CD14-positive monocyte (primary cell): ENCODE data around the gene GGT5. TPM values are rescaled to one million over a fixed set of nuclear protein-coding genes. Genes with fewer than 3 reads are reported as not detected.
A peak's percentile ranks its signal among the peaks of the same experiment; 100 is the strongest.

Experiments used
- DNase-seq, 3 donors: peaks; one replicate each; pipeline ENCODE4 v3.0.0-alpha.2; 2011 to 2022
- H2AFZ ChIP-seq: 2 replicates; pipeline ENCODE4 v1.6.0; 2012; ENCODE audit warnings: mild to moderate bottlenecking, low read depth, low read length, inconsistent platforms; ENCODE audit not compliant: insufficient read depth, poor library complexity, severe bottlenecking
- H3K27ac ChIP-seq, 2 donors: 1 replicate in 1 of 2; 2 replicates in 1 of 2; pipeline ENCODE4 v1.5.1; 2012 to 2013; ENCODE audit warnings: low read length in 2 of 2, control low read depth in 1 of 2, inconsistent platforms in 1 of 2, low read depth in 1 of 2, mild to moderate bottlenecking in 1 of 2
- H3K27me3 ChIP-seq, 2 donors: one replicate each; pipeline versions ENCODE4 v1.6.0 to v1.6.1; 2011 to 2013; ENCODE audit warnings: low read length in 2 of 2; ENCODE audit not compliant: control insufficient read depth in 2 of 2, insufficient read depth in 2 of 2
- H3K36me3 ChIP-seq, 2 donors: replicated peaks in 1 of 2; 1 replicate in 1 of 2; 2 replicates in 1 of 2; pipeline versions ENCODE4 v1.5.1 to v1.6.1; 2012 to 2013; ENCODE audit warnings: low read length in 2 of 2, control low read depth in 1 of 2, inconsistent platforms in 1 of 2, mild to moderate bottlenecking in 1 of 2; ENCODE audit not compliant: insufficient read depth in 2 of 2, control insufficient read depth in 1 of 2
- H3K4me1 ChIP-seq, 2 donors: 1 replicate in 1 of 2; 2 replicates in 1 of 2; pipeline versions ENCODE4 v1.5.1 to v1.6.1; 2012 to 2013; ENCODE audit warnings: low read length in 2 of 2, control low read depth in 1 of 2, inconsistent platforms in 1 of 2, mild to moderate bottlenecking in 1 of 2, moderate library complexity in 1 of 2; ENCODE audit not compliant: insufficient read depth in 2 of 2, control insufficient read depth in 1 of 2
- H3K4me2 ChIP-seq: replicated peaks from 2 replicates; pipeline ENCODE3; 2012; ENCODE audit warnings: low read length, moderate library complexity, mild to moderate bottlenecking; ENCODE audit not compliant: poor library complexity, severe bottlenecking; ENCODE audit errors: extremely low read depth
- H3K4me3 ChIP-seq, 3 experiments: fragments of 200-600 bp in 1 of 3; sonication (generic) in 1 of 3; replicated peaks in 1 of 3; 1 replicate in 2 of 3; 2 replicates in 1 of 3; pipeline ENCODE4 v1.5.1; 2011 to 2013; ENCODE audit warnings: low read length in 3 of 3, mild to moderate bottlenecking in 3 of 3, control low read depth in 2 of 3, low read depth in 2 of 3, inconsistent platforms in 1 of 3, moderate library complexity in 1 of 3
- H3K79me2 ChIP-seq: 2 replicates; pipeline ENCODE4 v1.6.0; 2012; ENCODE audit warnings: mild to moderate bottlenecking, control low read depth, inconsistent platforms, low read length, moderate library complexity; ENCODE audit not compliant: insufficient read depth
- H3K9ac ChIP-seq: 2 replicates; pipeline ENCODE4 v1.6.0; 2017; ENCODE audit warnings: low read length, mild to moderate bottlenecking; ENCODE audit not compliant: insufficient read depth, poor library complexity, severe bottlenecking
- H3K9me3 ChIP-seq, 2 donors: replicated peaks in 1 of 2; 1 replicate in 1 of 2; 2 replicates in 1 of 2; pipeline versions ENCODE4 v1.5.1 to v1.6.1; 2012 to 2013; ENCODE audit warnings: low read length in 2 of 2, control low read depth in 1 of 2; ENCODE audit not compliant: control insufficient read depth in 1 of 2, insufficient read depth in 1 of 2
- H4K20me1 ChIP-seq: 2 replicates; pipeline ENCODE4 v1.6.0; 2012; ENCODE audit warnings: mild to moderate bottlenecking, low read length, control low read depth, moderate library complexity; ENCODE audit not compliant: insufficient read depth
- H3K27ac Mint-ChIP-seq, 7 donors: one replicate each; pipeline ENCODE4 v1.8.0; 2020; ENCODE audit warnings: mild to moderate bottlenecking in 7 of 7, mixed read lengths in 7 of 7, moderate library complexity in 6 of 7, inconsistent platforms in 2 of 7
- H3K27me3 Mint-ChIP-seq, 3 donors: one replicate each; pipeline ENCODE4 v1.8.0; 2021 to 2022; ENCODE audit warnings: low read depth in 3 of 3, mild to moderate bottlenecking in 3 of 3, mixed read lengths in 3 of 3, moderate library complexity in 3 of 3, inconsistent platforms in 1 of 3
- H3K36me3 Mint-ChIP-seq, 2 donors: one replicate each; pipeline ENCODE4 v1.8.0; 2020; ENCODE audit warnings: mixed read lengths in 2 of 2, inconsistent platforms in 1 of 2, mild to moderate bottlenecking in 1 of 2
- H3K4me1 Mint-ChIP-seq: one replicate; pipeline ENCODE4 v1.8.0; 2020; ENCODE audit warnings: mild to moderate bottlenecking, mixed read lengths
- H3K4me3 Mint-ChIP-seq, 2 donors: one replicate each; pipeline ENCODE4 v1.8.0; 2020; ENCODE audit warnings: mild to moderate bottlenecking in 2 of 2, mixed read lengths in 2 of 2, moderate library complexity in 1 of 2
- H3K9me3 Mint-ChIP-seq, 7 donors: one replicate each; pipeline ENCODE4 v1.8.0; 2020 to 2022; ENCODE audit warnings: mixed read lengths in 7 of 7, mild to moderate bottlenecking in 6 of 7, moderate library complexity in 6 of 7, inconsistent platforms in 2 of 7
- WGBS: methylation state at CpG from one replicate; pipeline ENCODE4 v1.1.5; 2013; ENCODE audit warnings: missing lambda C conversion rate; ENCODE audit not compliant: insufficient coverage; 5-methylcytosine and 5-hydroxymethylcytosine counted together
- intact Hi-C, 2 donors: fragments of 100-400 bp; cut with micrococcal nuclease; formaldehyde crosslinking; loops; one replicate each; pipeline versions ENCODE4 v1.15.0 to v1.15.1; 2023
- polyA plus RNA-seq, 3 donors: library from polyadenylated mRNA; depleted of rRNA in 1 of 3; unstranded in 2 of 3; stranded (reverse) in 1 of 3; fragments of 300-500 nt in 2 of 3; fragments of >200 nt in 1 of 3; fragmentation: Illumina TruSeq in 2 of 3; gene quantifications; 1 replicate in 2 of 3; 2 replicates in 1 of 3; pipeline ENCODE4 v1.2.3, GENCODE V29; 2012 to 2021
- TF ChIP-seq, protein P1 (sequence below): fragments of 200-600 bp; IDR thresholded peaks from one replicate; pipeline ENCODE4 v1.8.0; 2022; ENCODE audit warnings: antibody characterized with exemption, mild to moderate bottlenecking

Gene GGT5
- polyA plus RNA-seq, 3 donors = 0.26 to 0.41 TPM; not detected in 1

DNA sequence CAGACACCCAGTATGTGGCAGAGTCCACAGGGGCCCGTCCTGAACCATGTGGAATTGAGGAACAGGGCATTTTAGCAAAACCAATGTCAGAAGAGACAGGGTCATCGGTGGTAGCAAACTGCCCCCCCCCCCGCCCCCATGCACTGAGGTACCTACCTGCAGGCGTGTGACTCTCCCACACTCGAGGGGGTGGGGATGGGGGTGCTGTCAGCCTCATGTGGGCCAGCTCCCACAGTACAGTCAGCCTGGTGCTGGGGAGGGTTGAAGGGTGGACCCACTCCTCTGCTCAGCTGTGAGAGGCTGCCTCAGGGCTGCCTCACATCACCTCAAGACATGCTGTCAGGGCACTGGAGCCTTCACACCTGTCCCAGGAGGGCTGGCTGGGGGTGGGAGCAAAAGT is 74.2 kb downstream of the GGT5 start:
- Mint-ChIP-seq H3K27me3 (no peaks in the 10 kb centered on the region), H3K4me3 (no peak overlapping the region), H3K4me1 (no peaks in the 10 kb centered on the region), H3K36me3 (peaks cover 39 to 69% of the 10 kb centered on the region in 2 donors), H3K9me3 (no peaks in the 10 kb centered on the region), H3K27ac (peak overlapping the region in 1 of 7 donors; percentile 68)
- WGBS = 90% methylated on average over 2 of the region's 5 CpGs
- H4K20me1 ChIP-seq = peaks cover 13% of the 10 kb centered on the region
- no peaks in the 10 kb centered on the region for H3K9me3 ChIP-seq
- no peak overlapping the region for H3K9ac ChIP-seq
- no peaks in the 10 kb centered on the region for H3K27me3 ChIP-seq
- no peak for DNase-seq
- no peak overlapping the region for H3K27ac ChIP-seq
- H3K79me2 ChIP-seq = no peaks in the 10 kb centered on the region
- no peak overlapping the region for H3K4me2 ChIP-seq
- TF ChIP-seq, protein P1, sequence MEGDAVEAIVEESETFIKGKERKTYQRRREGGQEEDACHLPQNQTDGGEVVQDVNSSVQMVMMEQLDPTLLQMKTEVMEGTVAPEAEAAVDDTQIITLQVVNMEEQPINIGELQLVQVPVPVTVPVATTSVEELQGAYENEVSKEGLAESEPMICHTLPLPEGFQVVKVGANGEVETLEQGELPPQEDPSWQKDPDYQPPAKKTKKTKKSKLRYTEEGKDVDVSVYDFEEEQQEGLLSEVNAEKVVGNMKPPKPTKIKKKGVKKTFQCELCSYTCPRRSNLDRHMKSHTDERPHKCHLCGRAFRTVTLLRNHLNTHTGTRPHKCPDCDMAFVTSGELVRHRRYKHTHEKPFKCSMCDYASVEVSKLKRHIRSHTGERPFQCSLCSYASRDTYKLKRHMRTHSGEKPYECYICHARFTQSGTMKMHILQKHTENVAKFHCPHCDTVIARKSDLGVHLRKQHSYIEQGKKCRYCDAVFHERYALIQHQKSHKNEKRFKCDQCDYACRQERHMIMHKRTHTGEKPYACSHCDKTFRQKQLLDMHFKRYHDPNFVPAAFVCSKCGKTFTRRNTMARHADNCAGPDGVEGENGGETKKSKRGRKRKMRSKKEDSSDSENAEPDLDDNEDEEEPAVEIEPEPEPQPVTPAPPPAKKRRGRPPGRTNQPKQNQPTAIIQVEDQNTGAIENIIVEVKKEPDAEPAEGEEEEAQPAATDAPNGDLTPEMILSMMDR = no peak
- no peak overlapping the region for H3K4me3 ChIP-seq
- H3K36me3 ChIP-seq = peaks cover 86 to 91% of the 10 kb centered on the region in 2 donors
- no peaks in the 10 kb centered on the region for H3K4me1 ChIP-seq
- intact Hi-C loops = loop anchor here in 1 of 2 donors (10.0 kb wide), 1 partner anchor 186 kb away; the partner anchor contains the start of gene GSTT2
- H2AFZ ChIP-seq = no peak overlapping the region

DNA sequence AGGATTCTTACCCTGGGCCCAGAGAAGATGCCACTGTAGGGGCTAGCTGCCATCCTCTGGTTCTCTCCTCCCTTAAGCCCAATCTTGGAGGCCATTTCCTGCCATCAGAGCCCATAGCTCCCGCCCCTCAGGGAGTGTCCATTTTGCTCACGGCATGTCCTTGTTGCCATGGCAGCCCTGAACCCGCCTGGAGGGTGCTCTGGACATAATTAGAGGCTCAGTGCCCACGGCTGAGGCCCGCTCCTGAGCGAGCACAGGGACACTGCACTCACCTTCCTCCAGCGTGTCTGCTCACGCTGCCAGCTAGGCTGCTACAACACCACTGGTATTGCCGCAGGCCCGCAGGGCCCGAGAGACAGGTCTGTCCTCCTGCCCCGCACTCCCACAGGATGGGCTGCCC is 74.7 kb downstream of the GGT5 start:
- H3K4me3 Mint-ChIP-seq = no peak overlapping the region

More for the DNA sequence above, 74.7 kb downstream of the GGT5 start:
- Histone ChIP-seq H3K27me3 (no peaks in the 10 kb centered on the region), H3K9ac (no peak overlapping the region), H3K36me3 (peaks cover 87 to 92% of the 10 kb centered on the region in 2 donors), H3K4me3 (no peak overlapping the region), H3K27ac (no peak overlapping the region), H3K79me2 (no peaks in the 10 kb centered on the region), H3K9me3 (no peaks in the 10 kb centered on the region), H3K4me1 (no peaks in the 10 kb centered on the region), H2AFZ (no peak overlapping the region), H4K20me1 (peaks cover 9% of the 10 kb centered on the region), H3K4me2 (no peak overlapping the region)
- Mint-ChIP-seq H3K27me3 (no peaks in the 10 kb centered on the region), H3K4me1 (no peaks in the 10 kb centered on the region), H3K9me3 (no peaks in the 10 kb centered on the region), H3K36me3 (peaks cover 43 to 69% of the 10 kb centered on the region in 2 donors), H3K27ac (no peak overlapping the region)
- WGBS = 96% methylated on average over 12 of the region's 12 CpGs
- TF ChIP-seq, protein P1 = no peak
- no peak for DNase-seq
- intact Hi-C loops = loop anchor here in 1 of 2 donors (10.0 kb wide), 1 partner anchor 185 kb away; the partner anchor contains the start of gene GSTT2

Other genes starting within 250 kb of the GGT5 start
- not detected for gene GSTT4, start 239.6 kb downstream of the GGT5 start, polyA plus RNA-seq
- 10 to 100 TPM in 1 of 3 donors, 1 to 10 TPM in 2; 2.0 to 30.5 (median 3.1) TPM for gene CABIN1, start 233.8 kb downstream of the GGT5 start, polyA plus RNA-seq
- gene SUSD2, start 63.6 kb downstream of the GGT5 start, polyA plus RNA-seq = under 1 TPM in 1 of 3 donors, not detected in 2; 0.56 TPM
- 1 to 10 TPM; 2.5 to 7.2 (median 4.9) TPM for gene SPECC1L, start 25.7 kb upstream of the GGT5 start, polyA plus RNA-seq
- 10 to 100 TPM in 1 of 3 donors, 1 to 10 TPM in 2; 5.8 to 10.2 (median 6.5) TPM for gene ADORA2A, start 182.5 kb upstream of the GGT5 start, polyA plus RNA-seq